Gastrocnemius medialis (tissue), 4 donors: ENCODE measurements around the gene KLHL33. TPM values are rescaled to one million over a fixed set of nuclear protein-coding genes. Genes with fewer than 3 reads are reported as not detected.

Experiments used
- ATAC-seq, 2 donors: fragments of 150-250 bp; one replicate each; pipeline ENCODE4 v1.9.1; 2016
- DNase-seq, 2 donors: peaks; one replicate each; pipeline ENCODE4 v3.0.0-alpha.2; 2019
- H3K27ac ChIP-seq, 4 donors: fragments of 200-600 bp; sonication (generic); 1 replicate in 1 of 4; 2 replicates in 3 of 4; pipeline ENCODE4 v1.5.1; 2016 to 2018; ENCODE audit warnings: mild to moderate bottlenecking in 2 of 4, moderate library complexity in 1 of 4
- H3K27me3 ChIP-seq, 3 donors: fragments of 200-600 bp; sonication (generic) in 2 of 3; 1 replicate in 1 of 3; 2 replicates in 2 of 3; pipeline versions ENCODE4 v1.5.1 to v1.6.0; 2016 to 2019; ENCODE audit warnings: mild to moderate bottlenecking in 1 of 3, moderate library complexity in 1 of 3
- H3K36me3 ChIP-seq, 2 donors: fragments of 200-600 bp; sonication (generic) in 1 of 2; one replicate each; pipeline ENCODE4 v1.5.1; 2017 to 2018
- H3K4me1 ChIP-seq, 2 donors: fragments of 200-600 bp; sonication (generic) in 1 of 2; one replicate each; pipeline ENCODE4 v1.5.1; 2016 to 2017; ENCODE audit warnings: mild to moderate bottlenecking in 2 of 2
- H3K4me3 ChIP-seq, 4 donors: fragments of 200-600 bp; sonication (generic) in 3 of 4; 1 replicate in 1 of 4; 2 replicates in 3 of 4; pipeline ENCODE4 v1.5.1; 2016 to 2019; ENCODE audit warnings: mild to moderate bottlenecking in 2 of 4
- H3K9me3 ChIP-seq, 3 donors: fragments of 200-600 bp; sonication (generic) in 2 of 3; 1 replicate in 1 of 3; 2 replicates in 2 of 3; pipeline ENCODE4 v1.5.1; 2016 to 2019
- POLR2A ChIP-seq, 2 donors: fragments of 450-650 bp; IDR thresholded peaks; one replicate each; pipeline ENCODE4 v1.6.1; 2017; ENCODE audit warnings: antibody characterized with exemption in 2 of 2, mild to moderate bottlenecking in 2 of 2, moderate library complexity in 2 of 2
- in situ Hi-C, 4 donors: fragments of 200-750 bp; cut with MboI; loops; one replicate each; pipeline versions ENCODE4 v1.15.0 to v1.8.0; 2017; ENCODE audit warnings: low sequenced_read_pairs in 4 of 4
- intact Hi-C: fragments of 100-400 bp; cut with DNase I; formaldehyde crosslinking; loops from one replicate; pipeline ENCODE4 v1.15.1; 2023; ENCODE audit warnings: low total_unique reads
- total RNA-seq, 4 donors: library from RNA; depleted of rRNA; stranded (reverse); fragments of >200 nt; gene quantifications; one replicate each; pipeline versions ENCODE4 v1.1.0 to v1.2.3, GENCODE V29; 2016
- TF ChIP-seq, protein P1 (sequence below), 5 experiments: fragments of 450-650 bp in 3 of 5; fragments of 200-600 bp in 2 of 5; sonication (generic) in 2 of 5; IDR thresholded peaks in 4 of 5; conservative IDR thresholded peaks in 1 of 5; 1 replicate in 4 of 5; 2 replicates in 1 of 5; pipeline ENCODE4 v1.5.1; 2016 to 2019; ENCODE audit warnings: antibody characterized with exemption in 5 of 5, mild to moderate bottlenecking in 3 of 5, moderate library complexity in 3 of 5

The KLHL33 gene
- total RNA-seq, 4 donors from 2014 or later: 1.9 to 4.7 (median 3.5) TPM

DNA sequence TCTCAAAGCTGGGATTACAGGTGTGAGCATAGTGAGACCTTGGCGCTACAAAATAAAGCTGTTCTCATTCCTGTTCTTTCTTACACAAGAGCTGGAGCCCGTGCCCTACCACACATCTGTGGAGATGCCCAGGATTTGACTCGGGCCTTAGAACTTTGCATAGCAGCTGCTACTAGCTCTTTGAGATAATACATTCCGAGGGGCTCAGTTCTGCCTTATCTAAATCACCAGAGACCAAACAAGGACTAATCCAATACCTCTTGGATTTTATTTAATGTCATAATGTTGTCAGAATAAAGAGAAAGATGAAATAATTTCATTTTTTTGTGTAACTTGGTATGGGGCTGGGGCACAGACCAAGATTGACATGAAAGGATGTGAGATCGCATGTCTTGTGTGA, 40.8 kb upstream of the KLHL33 start:
- Histone ChIP-seq H3K27ac (no peak overlapping the region), H3K9me3 (no peaks in the 10 kb centered on the region), H3K36me3 (peaks cover 0 to 27% of the 10 kb centered on the region in 2 donors), H3K4me3 (no peak overlapping the region), H3K27me3 (no peaks in the 10 kb centered on the region), H3K4me1 (no peaks in the 10 kb centered on the region)
- intact Hi-C loops: no loop called here
- in situ Hi-C loops: no loop called here
- ATAC-seq: no peak
- no peak for DNase-seq
- TF ChIP-seq, protein P1, sequence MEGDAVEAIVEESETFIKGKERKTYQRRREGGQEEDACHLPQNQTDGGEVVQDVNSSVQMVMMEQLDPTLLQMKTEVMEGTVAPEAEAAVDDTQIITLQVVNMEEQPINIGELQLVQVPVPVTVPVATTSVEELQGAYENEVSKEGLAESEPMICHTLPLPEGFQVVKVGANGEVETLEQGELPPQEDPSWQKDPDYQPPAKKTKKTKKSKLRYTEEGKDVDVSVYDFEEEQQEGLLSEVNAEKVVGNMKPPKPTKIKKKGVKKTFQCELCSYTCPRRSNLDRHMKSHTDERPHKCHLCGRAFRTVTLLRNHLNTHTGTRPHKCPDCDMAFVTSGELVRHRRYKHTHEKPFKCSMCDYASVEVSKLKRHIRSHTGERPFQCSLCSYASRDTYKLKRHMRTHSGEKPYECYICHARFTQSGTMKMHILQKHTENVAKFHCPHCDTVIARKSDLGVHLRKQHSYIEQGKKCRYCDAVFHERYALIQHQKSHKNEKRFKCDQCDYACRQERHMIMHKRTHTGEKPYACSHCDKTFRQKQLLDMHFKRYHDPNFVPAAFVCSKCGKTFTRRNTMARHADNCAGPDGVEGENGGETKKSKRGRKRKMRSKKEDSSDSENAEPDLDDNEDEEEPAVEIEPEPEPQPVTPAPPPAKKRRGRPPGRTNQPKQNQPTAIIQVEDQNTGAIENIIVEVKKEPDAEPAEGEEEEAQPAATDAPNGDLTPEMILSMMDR (IDR thresholded peaks at IDR 0.05 in 4 of 5, conservative IDR thresholded peaks at IDR 0.05 in 1 of 5): no peak
- no peak for TF ChIP-seq POLR2A (IDR thresholded peaks at IDR 0.05)

GRCh38 chr14:20472536-20473169, 36.7 kb upstream of the KLHL33 start:
- intact Hi-C loops (no loop called here), in situ Hi-C loops (loop anchor here (25.0 kb wide), 2 partner anchors 135 to 565 kb away; partner anchors contain the start of genes CCNB1IP1 (in 3 of the 4), PARP2 (in 3 of the 4), NDRG2 (in 1 of the 4) and RNASE13 (in 1 of the 4))
- no peaks in the 10 kb centered on the region for H3K27me3 ChIP-seq
- no peak for ATAC-seq
- DNase-seq: no peak
- H3K27ac ChIP-seq: no peak overlapping the region
- H3K4me1 ChIP-seq: peaks cover 7 to 17% of the 10 kb centered on the region in 2 donors
- H3K9me3 ChIP-seq: no peaks in the 10 kb centered on the region
- TF ChIP-seq, protein P1 (IDR thresholded peaks at IDR 0.05 in 4 of 5, conservative IDR thresholded peaks at IDR 0.05 in 1 of 5): no peak
- TF ChIP-seq POLR2A (IDR thresholded peaks at IDR 0.05): no peak
- no peak overlapping the region for H3K4me3 ChIP-seq
- H3K36me3 ChIP-seq: peaks cover 0 to 27% of the 10 kb centered on the region in 2 donors

- intact Hi-C loops: loop anchor here (2.0 kb wide), 1 partner anchor 58 kb away; the partner anchor contains the start of gene TEP1
- Histone ChIP-seq H3K4me1 (peaks cover 7 to 17% of the 10 kb centered on the region in 2 donors), H3K27me3 (no peaks in the 10 kb centered on the region), H3K4me3 (peak overlapping the region; percentile 65 to 95 (median 69)), H3K9me3 (no peaks in the 10 kb centered on the region), H3K27ac (peak overlapping the region; percentile 74 to 80 (median 76)), H3K36me3 (peaks cover 0 to 22% of the 10 kb centered on the region in 2 donors)
- no peak for TF ChIP-seq POLR2A (IDR thresholded peaks at IDR 0.05)
- TF ChIP-seq, protein P1 (IDR thresholded peaks at IDR 0.05 in 4 of 5, conservative IDR thresholded peaks at IDR 0.05 in 1 of 5): no peak
- DNase-seq (no peak), ATAC-seq (no peak)
- in situ Hi-C loops: loop anchor here (25.0 kb wide), 2 partner anchors 133 to 567 kb away; partner anchors contain the start of genes CCNB1IP1 (in 3 of the 4), PARP2 (in 3 of the 4), NDRG2 (in 1 of the 4) and RNASE13 (in 1 of the 4)
Measured at GRCh38 chr14:20470603-20470901, 34.6 kb upstream of the KLHL33 start.

DNA sequence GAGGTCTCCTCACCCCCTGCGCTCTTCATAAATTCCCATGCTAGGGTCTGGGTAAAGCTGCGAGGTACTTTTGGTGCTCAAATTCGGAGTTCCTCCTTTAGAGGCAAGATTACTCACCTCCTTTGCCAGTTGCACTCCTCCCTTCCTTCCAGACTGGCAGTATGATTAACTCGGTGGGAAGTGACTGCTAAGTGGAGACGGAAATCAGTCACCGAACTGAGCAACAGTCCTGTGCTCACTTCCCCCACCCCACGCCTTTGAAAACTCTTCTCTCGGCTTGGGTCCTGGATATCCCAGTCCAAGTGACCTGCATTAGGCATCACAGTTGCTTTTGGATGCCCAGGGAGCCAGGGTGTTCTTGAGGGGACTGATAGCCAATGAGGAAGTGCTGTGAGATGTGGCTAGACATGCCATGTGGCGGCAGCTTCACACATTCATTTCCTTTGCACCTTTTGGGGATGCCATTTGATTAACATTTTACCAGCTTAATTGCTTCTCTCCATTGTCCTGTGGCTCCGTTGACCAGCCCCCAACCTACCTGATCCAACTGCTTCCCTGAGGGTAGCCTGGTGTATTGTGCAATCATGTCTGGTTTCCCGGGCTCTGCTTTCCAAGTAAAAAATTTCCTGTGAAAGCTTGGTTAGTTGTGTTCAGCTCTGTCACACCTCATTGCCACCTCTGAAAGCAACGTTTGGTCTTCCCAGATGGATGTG, 34.1 kb upstream of the KLHL33 start:
- Histone ChIP-seq H3K36me3 (peaks cover 0 to 18% of the 10 kb centered on the region in 2 donors), H3K4me1 (peaks cover 7 to 17% of the 10 kb centered on the region in 2 donors), H3K27ac (peak overlapping the region; percentile 74 to 80 (median 76)), H3K9me3 (no peaks in the 10 kb centered on the region), H3K27me3 (no peaks in the 10 kb centered on the region), H3K4me3 (peak overlapping the region; percentile 65 to 95 (median 69))
- in situ Hi-C loops (loop anchor here (10.0 to 25.0 kb wide), 4 partner anchors 55 to 567 kb away; partner anchors contain the start of genes CCNB1IP1 (in 3 of the 4), PARP2 (in 3 of the 4), ANG (in 1 of the 4) and NDRG2 (in 1 of the 4)), intact Hi-C loops (loop anchor here (2.0 kb wide), 1 partner anchor 57 kb away; the partner anchor contains the start of gene TEP1)
- ATAC-seq: peak; percentile 67 to 68
- TF ChIP-seq, protein P1 (IDR thresholded peaks at IDR 0.05 in 4 of 5, conservative IDR thresholded peaks at IDR 0.05 in 1 of 5): no peak
- TF ChIP-seq POLR2A (IDR thresholded peaks at IDR 0.05): no peak
- DNase-seq: no peak
